Activated T-helper 2 cell treated with anti-CD3 and anti-CD28 coated beads, Interferon-gamma antibody, Interleukin-2, Interleukin-4, amounts not matched to agents 10 μg/mL and 5 μg/mL and 100 μg/mL, durations not matched to agents 14 hours and 24 hours and 36 hours (primary cell): ENCODE data around the gene ZNF69. TPM values are rescaled to one million over a fixed set of nuclear protein-coding genes. Genes with fewer than 3 reads are reported as not detected.
"Not testable (repeated sequence)": the region's sequence is repeated elsewhere in the genome, so short reads cannot be mapped to it uniquely, and the experiment has no call there.

ENCODE experiments used
- DNase-seq: peaks from one replicate; pipeline ENCODE4 v3.0.0; 2021; ENCODE audit warnings: low spot score
- H3K27ac Mint-ChIP-seq: one replicate; pipeline ENCODE4 v1.8.0; 2021; ENCODE audit warnings: mixed read lengths
- H3K27me3 Mint-ChIP-seq: one replicate; pipeline ENCODE4 v1.8.0; 2021; ENCODE audit warnings: low read depth, mixed read lengths
- H3K36me3 Mint-ChIP-seq: one replicate; pipeline ENCODE4 v1.8.0; 2021; ENCODE audit warnings: low read depth, mixed read lengths
- H3K4me1 Mint-ChIP-seq: one replicate; pipeline ENCODE4 v1.8.0; 2021; ENCODE audit warnings: low read depth, mixed read lengths
- H3K4me3 Mint-ChIP-seq: one replicate; pipeline ENCODE4 v1.8.0; 2021; ENCODE audit warnings: low read depth, mild to moderate bottlenecking, moderate library complexity, mixed read lengths
- H3K9me3 Mint-ChIP-seq: one replicate; pipeline ENCODE4 v1.8.0; 2021; ENCODE audit warnings: mixed read lengths
- intact Hi-C: fragments of 100-400 bp; cut with micrococcal nuclease; formaldehyde crosslinking; loops from one replicate; pipeline ENCODE4 v1.15.1; 2023
- total RNA-seq: library from RNA; stranded (reverse); gene quantifications from 2 replicates; pipeline ENCODE4 v1.2.3, GENCODE V29; 2022

Gene ZNF69
- total RNA-seq, 1 donor from 2014 or later: 1.6 TPM

- peaks cover 19% of the 10 kb centered on the region for H3K36me3 Mint-ChIP-seq
- DNase-seq: no peak
- H3K27ac Mint-ChIP-seq: no peak overlapping the region
- no peaks in the 10 kb centered on the region for H3K27me3 Mint-ChIP-seq
- H3K9me3 Mint-ChIP-seq: peaks cover 55% of the 10 kb centered on the region
- H3K4me1 Mint-ChIP-seq: no peaks in the 10 kb centered on the region
- intact Hi-C loops: no loop called here
- no peak overlapping the region for H3K4me3 Mint-ChIP-seq
Observed at GRCh38 chr19:11872624-11873023, 15.0 kb upstream of the ZNF69 start.

DNA sequence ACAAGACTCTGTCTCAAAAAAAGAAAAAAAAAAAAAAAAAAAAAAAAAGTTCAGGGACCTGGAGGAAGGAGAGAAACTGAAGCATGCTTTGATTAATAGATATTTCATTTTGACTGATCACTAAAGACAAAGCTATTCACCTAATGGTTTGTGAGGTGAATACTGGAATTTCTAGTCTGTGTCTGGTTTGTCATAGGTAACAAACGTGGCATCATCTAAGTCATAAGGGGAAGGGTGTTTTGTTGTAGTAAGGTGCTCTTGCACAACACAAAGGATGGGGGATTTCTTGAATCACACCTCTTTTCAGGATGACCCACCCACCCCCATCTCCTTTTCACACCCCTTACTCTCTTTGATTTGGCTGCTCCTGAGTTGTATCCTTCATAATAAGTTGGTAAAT lies 13.8 kb upstream of the ZNF69 start:
- intact Hi-C loops: no loop called here
- Mint-ChIP-seq H3K9me3 (peaks cover 43% of the 10 kb centered on the region), H3K27ac (no peak overlapping the region), H3K36me3 (peaks cover 7% of the 10 kb centered on the region), H3K4me1 (no peaks in the 10 kb centered on the region), H3K27me3 (no peaks in the 10 kb centered on the region), H3K4me3 (no peak overlapping the region)
- no peak for DNase-seq

- not testable (repeated sequence) for H3K4me1 Mint-ChIP-seq, H3K27ac Mint-ChIP-seq, H3K27me3 Mint-ChIP-seq, DNase-seq, H3K4me3 Mint-ChIP-seq, H3K36me3 Mint-ChIP-seq
- intact Hi-C loops: loop anchor here (2.0 kb wide), 3 partner anchors 45 to 261 kb away; partner anchors contain the start of genes ZNF20 and ZNF700
- peaks cover 10% of the 10 kb centered on the region for H3K9me3 Mint-ChIP-seq
Observed at GRCh38 chr19:11879687-11880266, 7.8 kb upstream of the ZNF69 start.

- Mint-ChIP-seq H3K36me3 (no peaks in the 10 kb centered on the region), H3K9me3 (peaks cover 10% of the 10 kb centered on the region), H3K4me1 (peaks cover 1% of the 10 kb centered on the region), H3K27ac (no peak overlapping the region), H3K27me3 (peaks cover 3% of the 10 kb centered on the region), H3K4me3 (no peak overlapping the region)
- intact Hi-C loops: loop anchor here (2.0 kb wide), 3 partner anchors 44 to 260 kb away; partner anchors contain the start of genes ZNF20 and ZNF700
- DNase-seq: no peak
Observed at GRCh38 chr19:11880598-11880997, 7.0 kb upstream of the ZNF69 start.

- Mint-ChIP-seq H3K9me3 (peaks cover 12% of the 10 kb centered on the region), H3K36me3 (no peaks in the 10 kb centered on the region), H3K4me3 (no peak overlapping the region), H3K27me3 (peaks cover 3% of the 10 kb centered on the region), H3K4me1 (peaks cover 1% of the 10 kb centered on the region), H3K27ac (no peak overlapping the region)
- DNase-seq: peak; percentile 48
- intact Hi-C loops: loop anchor here (2.0 kb wide), 3 partner anchors 44 to 260 kb away; partner anchors contain the start of genes ZNF20 and ZNF700
Observed at GRCh38 chr19:11881151-11881800, 6.3 kb upstream of the ZNF69 start.

GRCh38 chr19:11882606-11883005 lies 5.0 kb upstream of the ZNF69 start:
- intact Hi-C loops: no loop called here
- DNase-seq: no peak
- Mint-ChIP-seq H3K4me1 (peaks cover 5% of the 10 kb centered on the region), H3K36me3 (no peaks in the 10 kb centered on the region), H3K27me3 (peaks cover 3% of the 10 kb centered on the region), H3K9me3 (peaks cover 11% of the 10 kb centered on the region), H3K4me3 (no peak overlapping the region), H3K27ac (no peak overlapping the region)

DNA sequence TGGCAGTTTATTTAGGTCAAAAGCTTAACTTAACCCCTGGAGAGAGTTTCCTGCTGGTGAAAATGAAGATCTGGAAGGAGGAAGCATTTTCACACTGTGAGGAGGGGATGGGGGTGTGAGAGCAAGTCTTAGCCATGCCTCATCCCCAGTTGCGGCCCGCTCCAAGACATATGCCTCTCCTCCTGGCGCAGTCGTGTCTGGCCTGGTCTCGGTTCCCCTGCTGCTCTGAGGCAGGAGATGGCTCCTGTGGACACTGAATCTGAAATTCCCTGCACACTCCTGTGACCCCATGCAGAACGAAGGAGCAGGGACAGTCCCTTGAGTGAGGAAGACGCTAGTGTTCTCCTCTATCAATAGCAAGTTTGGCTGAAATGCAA lies 360 bp upstream of the ZNF69 start:
- Mint-ChIP-seq H3K9me3 (peaks cover 4% of the 10 kb centered on the region), H3K27me3 (peaks cover 2% of the 10 kb centered on the region), H3K4me3 (peak overlapping the region; percentile 85), H3K36me3 (peaks cover 5% of the 10 kb centered on the region), H3K4me1 (peaks cover 15% of the 10 kb centered on the region), H3K27ac (no peak overlapping the region)
- DNase-seq: no peak
- intact Hi-C loops: no loop called here

DNA sequence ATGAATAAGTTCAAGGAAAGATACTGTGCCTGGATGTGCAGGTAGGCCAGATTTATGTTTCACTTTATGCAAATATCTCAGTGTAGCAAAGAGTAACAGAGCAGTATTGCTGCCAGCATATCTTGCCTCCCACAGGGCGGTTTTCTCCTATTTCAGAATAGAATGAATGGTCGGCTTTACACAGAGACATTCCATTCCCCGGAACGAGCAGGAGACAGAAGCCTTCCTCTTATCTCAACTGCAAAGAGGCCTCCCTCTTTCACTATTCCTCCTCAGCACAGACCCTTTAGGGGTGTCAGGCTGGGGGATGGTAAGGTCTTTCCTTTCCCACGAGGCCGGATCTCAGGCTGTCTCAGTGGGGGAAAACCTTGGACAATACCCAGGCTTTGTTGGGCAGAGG lies 2.3 kb downstream of the ZNF69 start:
- DNase-seq, H3K27me3 Mint-ChIP-seq, intact Hi-C loops, H3K4me3 Mint-ChIP-seq, H3K27ac Mint-ChIP-seq: not testable (repeated sequence)
- Mint-ChIP-seq H3K4me1 (peaks cover 15% of the 10 kb centered on the region), H3K9me3 (peaks cover 21% of the 10 kb centered on the region), H3K36me3 (peaks cover 19% of the 10 kb centered on the region)

GRCh38 chr19:11890634-11891033 lies 3.1 kb downstream of the ZNF69 start:
- H3K36me3 Mint-ChIP-seq: peaks cover 25% of the 10 kb centered on the region
- intact Hi-C loops: no loop called here
- no peak overlapping the region for H3K4me3 Mint-ChIP-seq
- DNase-seq: no peak
- H3K27ac Mint-ChIP-seq: no peak overlapping the region
- H3K9me3 Mint-ChIP-seq: peaks cover 28% of the 10 kb centered on the region
- peaks cover 15% of the 10 kb centered on the region for H3K4me1 Mint-ChIP-seq
- H3K27me3 Mint-ChIP-seq: no peaks in the 10 kb centered on the region

DNA sequence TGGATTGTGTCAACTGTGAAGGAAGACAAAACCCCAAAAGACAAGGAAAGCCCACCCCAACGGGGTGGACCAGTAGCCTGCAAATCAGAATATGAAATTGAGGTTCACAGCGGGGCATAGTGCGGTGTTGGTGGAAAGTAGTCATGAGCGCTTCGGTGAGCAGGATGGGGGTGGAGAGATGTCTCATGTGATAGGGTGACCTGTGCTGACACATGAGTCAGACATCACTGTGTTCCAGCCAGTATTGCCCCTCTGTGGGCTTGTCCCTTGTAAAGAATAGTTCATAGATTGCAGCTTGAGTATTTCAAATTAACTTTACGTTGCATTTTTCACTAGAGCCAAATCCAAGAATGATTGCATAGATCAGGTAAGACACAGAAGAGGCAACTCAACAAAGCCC lies 7.3 kb downstream of the ZNF69 start:
- DNase-seq: no peak
- intact Hi-C loops: no loop called here
- H3K9me3 Mint-ChIP-seq: peaks cover 41% of the 10 kb centered on the region
- no peaks in the 10 kb centered on the region for H3K4me1 Mint-ChIP-seq
- peaks cover 30% of the 10 kb centered on the region for H3K36me3 Mint-ChIP-seq
- no peak overlapping the region for H3K4me3 Mint-ChIP-seq
- H3K27me3 Mint-ChIP-seq: no peaks in the 10 kb centered on the region
- H3K27ac Mint-ChIP-seq: no peak overlapping the region

DNA sequence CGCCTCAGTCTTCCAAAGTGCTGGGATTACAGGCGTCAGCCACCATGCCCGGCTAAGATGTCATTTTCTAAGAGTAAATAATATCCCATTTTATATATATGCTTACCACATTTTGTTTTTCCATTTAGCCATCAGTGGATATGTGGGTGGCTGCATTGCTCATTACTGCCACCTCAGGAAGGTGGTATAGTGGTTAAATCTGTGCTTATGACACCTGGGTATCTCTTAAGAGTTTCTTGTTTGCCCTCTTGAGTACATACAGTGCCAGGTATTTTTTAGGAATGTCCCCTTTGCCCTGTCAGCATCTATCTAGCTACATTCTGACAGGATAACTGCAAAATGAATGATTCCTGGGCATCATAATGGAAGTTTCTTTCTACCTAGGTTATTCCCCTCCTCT lies 14.6 kb downstream of the ZNF69 start:
- no peak overlapping the region for H3K4me3 Mint-ChIP-seq
- intact Hi-C loops: no loop called here
- peaks cover 50% of the 10 kb centered on the region for H3K36me3 Mint-ChIP-seq
- peaks cover 70% of the 10 kb centered on the region for H3K9me3 Mint-ChIP-seq
- H3K27ac Mint-ChIP-seq: no peak overlapping the region
- no peak for DNase-seq
- H3K4me1 Mint-ChIP-seq: no peaks in the 10 kb centered on the region
- H3K27me3 Mint-ChIP-seq: no peaks in the 10 kb centered on the region

DNA sequence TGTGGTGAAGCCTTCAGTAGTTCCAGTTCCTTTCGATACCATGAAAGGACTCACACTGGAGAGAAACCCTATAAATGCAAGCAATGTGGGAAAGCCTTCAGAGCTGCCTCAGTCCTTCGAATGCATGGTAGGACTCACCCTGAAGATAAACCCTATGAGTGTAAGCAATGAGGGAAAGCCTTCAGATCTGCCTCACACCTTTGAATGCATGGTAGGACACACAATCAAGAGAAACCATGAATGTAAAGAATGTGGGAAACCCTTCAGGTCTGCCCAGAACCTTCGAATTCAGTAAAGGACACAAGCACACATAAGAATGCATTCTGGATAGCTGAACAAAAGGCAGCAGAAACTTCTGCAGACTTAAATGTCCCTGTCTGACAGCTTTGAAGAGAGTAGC lies 18.3 kb downstream of the ZNF69 start:
- Mint-ChIP-seq H3K27me3 (no peaks in the 10 kb centered on the region), H3K9me3 (peaks cover 76% of the 10 kb centered on the region), H3K4me3 (no peak overlapping the region), H3K4me1 (no peaks in the 10 kb centered on the region), H3K27ac (no peak overlapping the region), H3K36me3 (peaks cover 42% of the 10 kb centered on the region)
- intact Hi-C loops: no loop called here
- DNase-seq: no peak

GRCh38 chr19:11911937-11912336 lies 24.4 kb downstream of the ZNF69 start:
- Mint-ChIP-seq H3K9me3 (peaks cover 54% of the 10 kb centered on the region), H3K36me3 (peaks cover 11% of the 10 kb centered on the region)
- H3K4me1 Mint-ChIP-seq, DNase-seq, intact Hi-C loops, H3K27me3 Mint-ChIP-seq, H3K4me3 Mint-ChIP-seq, H3K27ac Mint-ChIP-seq: not testable (repeated sequence)
